Hepatocyte (in vitro differentiated cells): ENCODE data around the gene MDH1. TPM values are rescaled to one million over a fixed set of nuclear protein-coding genes. Genes with fewer than 3 reads are reported as not detected.
"Not testable (repeated sequence)": the region's sequence is repeated elsewhere in the genome, so short reads cannot be mapped to it uniquely, and the experiment has no call there.

Source experiments
- DNase-seq: peaks from one replicate; pipeline ENCODE4 v3.0.0-alpha.2; 2016; ENCODE audit warnings: low spot score
- H2AFZ ChIP-seq: fragments of 200-600 bp; sonication (generic); 2 replicates; pipeline ENCODE4 v1.6.0; 2016; ENCODE audit warnings: antibody characterized with exemption, mild to moderate bottlenecking
- H3K27ac ChIP-seq: fragments of 200-600 bp; sonication (generic); 2 replicates; pipeline ENCODE4 v1.5.1; 2016; ENCODE audit warnings: mild to moderate bottlenecking
- H3K27me3 ChIP-seq: fragments of 200-600 bp; sonication (generic); 2 replicates; pipeline ENCODE4 v1.6.1; 2016
- H3K36me3 ChIP-seq: fragments of 200-600 bp; sonication (generic); replicated peaks from 2 replicates; pipeline ENCODE4 v1.5.1; 2016; ENCODE audit warnings: low read depth; ENCODE audit not compliant: insufficient read depth
- H3K4me1 ChIP-seq: fragments of 200-600 bp; sonication (generic); 2 replicates; pipeline ENCODE4 v1.5.1; 2016; ENCODE audit warnings: mild to moderate bottlenecking, moderate library complexity; ENCODE audit not compliant: insufficient read depth
- H3K4me2 ChIP-seq: fragments of 200-600 bp; sonication (generic); 2 replicates; pipeline ENCODE4 v1.6.0; 2016
- H3K4me3 ChIP-seq: fragments of 200-600 bp; sonication (generic); 2 replicates; pipeline ENCODE4 v1.5.1; 2016; ENCODE audit warnings: mild to moderate bottlenecking
- H3K79me2 ChIP-seq: fragments of 200-600 bp; sonication (generic); 2 replicates; pipeline ENCODE4 v1.6.0; 2017; ENCODE audit warnings: mild to moderate bottlenecking
- H3K9me2 ChIP-seq: fragments of 200-600 bp; sonication (generic); replicated peaks from 2 replicates; pipeline ENCODE4 v1.6.0; 2017; ENCODE audit warnings: mild to moderate bottlenecking; ENCODE audit not compliant: insufficient read depth
- H3K9me3 ChIP-seq: fragments of 200-600 bp; sonication (generic); 2 replicates; pipeline ENCODE4 v1.5.1; 2016; ENCODE audit warnings: low read depth, mild to moderate bottlenecking
- H4K20me1 ChIP-seq: fragments of 200-600 bp; sonication (generic); 2 replicates; pipeline ENCODE4 v1.6.0; 2016; ENCODE audit warnings: mild to moderate bottlenecking; ENCODE audit not compliant: insufficient read depth, poor library complexity, severe bottlenecking
- EZH2 ChIP-seq: fragments of 200-600 bp; sonication (generic); IDR thresholded peaks from 2 replicates; pipeline ENCODE4 v1.6.1; 2016; ENCODE audit warnings: antibody characterized with exemption, mild to moderate bottlenecking, borderline replicate concordance
- EZH2phosphoT487 ChIP-seq: fragments of 200-600 bp; sonication (generic); IDR thresholded peaks from one replicate; pipeline ENCODE4 v1.6.1; 2018; ENCODE audit warnings: antibody characterized with exemption, mild to moderate bottlenecking, low read depth, moderate library complexity; ENCODE audit not compliant: unreplicated experiment, severe bottlenecking
- WGBS: methylation state at CpG from one replicate; pipeline ENCODE4 v1.1.6; 2016; ENCODE audit warnings: low lambda C conversion rate; ENCODE audit errors: missing lambda C conversion rate; 5-methylcytosine and 5-hydroxymethylcytosine counted together
- polyA plus RNA-seq: library from polyadenylated mRNA; unstranded; fragments of >200 nt; fragmentation: Nextera tagmentation; extraction: Ambion mirVana; gene quantifications from 2 replicates; pipeline ENCODE4 v1.2.1, GENCODE V29; 2016
- total RNA-seq: library from RNA; depleted of rRNA; stranded (reverse); fragments of >200 nt; gene quantifications from 2 replicates; pipeline ENCODE4 v1.2.3, GENCODE V29; 2014
- TF ChIP-seq, protein P1 (sequence below): fragments of 200-600 bp; sonication (generic); IDR thresholded peaks from 2 replicates; pipeline ENCODE4 v1.5.1; 2016; ENCODE audit warnings: antibody characterized with exemption, mild to moderate bottlenecking; ENCODE audit not compliant: poor library complexity

The MDH1 gene
- total and polyA plus RNA-seq, 2 experiments from 2014 or later = 297 to 298 TPM

- no peaks in the 10 kb centered on the region for H3K9me2 ChIP-seq
- H3K27ac ChIP-seq = no peak overlapping the region
- peaks cover 6% of the 10 kb centered on the region for H3K4me1 ChIP-seq
- H4K20me1 ChIP-seq = no peaks in the 10 kb centered on the region
- H3K27me3 ChIP-seq = no peaks in the 10 kb centered on the region
- H3K4me2 ChIP-seq = no peak overlapping the region
- H3K4me3 ChIP-seq = no peak overlapping the region
- 87% methylated on average over 2 of the region's 2 CpGs for WGBS
- no peak overlapping the region for H2AFZ ChIP-seq
- no peaks in the 10 kb centered on the region for H3K9me3 ChIP-seq
- no peaks in the 10 kb centered on the region for H3K79me2 ChIP-seq
- DNase-seq = no peak
- H3K36me3 ChIP-seq = no peaks in the 10 kb centered on the region
- TF ChIP-seq, protein P1, sequence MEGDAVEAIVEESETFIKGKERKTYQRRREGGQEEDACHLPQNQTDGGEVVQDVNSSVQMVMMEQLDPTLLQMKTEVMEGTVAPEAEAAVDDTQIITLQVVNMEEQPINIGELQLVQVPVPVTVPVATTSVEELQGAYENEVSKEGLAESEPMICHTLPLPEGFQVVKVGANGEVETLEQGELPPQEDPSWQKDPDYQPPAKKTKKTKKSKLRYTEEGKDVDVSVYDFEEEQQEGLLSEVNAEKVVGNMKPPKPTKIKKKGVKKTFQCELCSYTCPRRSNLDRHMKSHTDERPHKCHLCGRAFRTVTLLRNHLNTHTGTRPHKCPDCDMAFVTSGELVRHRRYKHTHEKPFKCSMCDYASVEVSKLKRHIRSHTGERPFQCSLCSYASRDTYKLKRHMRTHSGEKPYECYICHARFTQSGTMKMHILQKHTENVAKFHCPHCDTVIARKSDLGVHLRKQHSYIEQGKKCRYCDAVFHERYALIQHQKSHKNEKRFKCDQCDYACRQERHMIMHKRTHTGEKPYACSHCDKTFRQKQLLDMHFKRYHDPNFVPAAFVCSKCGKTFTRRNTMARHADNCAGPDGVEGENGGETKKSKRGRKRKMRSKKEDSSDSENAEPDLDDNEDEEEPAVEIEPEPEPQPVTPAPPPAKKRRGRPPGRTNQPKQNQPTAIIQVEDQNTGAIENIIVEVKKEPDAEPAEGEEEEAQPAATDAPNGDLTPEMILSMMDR = no peak
- TF ChIP-seq EZH2phosphoT487 (no peak), EZH2 (no peak)
Observed at GRCh38 chr2:63619328-63619727, 30.6 kb downstream of the MDH1 start.

DNA sequence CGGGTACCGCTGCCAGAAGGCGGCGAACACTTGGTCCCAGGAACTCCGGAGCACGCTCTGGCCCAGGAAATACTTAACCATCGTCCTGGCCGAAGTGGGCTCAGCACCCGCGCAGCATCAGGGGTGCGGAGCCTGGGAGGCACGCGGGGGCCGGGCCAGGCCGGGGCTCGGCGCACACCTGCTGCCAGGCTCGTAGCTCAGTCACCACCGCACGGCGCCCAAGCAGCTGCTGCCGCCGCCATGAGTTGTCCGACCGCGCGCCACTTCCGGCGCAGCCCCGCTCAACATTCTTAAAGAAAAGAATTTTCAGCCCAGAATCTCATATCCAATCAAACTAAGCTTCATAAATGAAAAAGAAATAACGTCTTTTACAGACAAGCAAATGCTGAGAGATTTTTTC is 34.0 kb downstream of the MDH1 start:
- WGBS = 98% methylated on average over 31 of the region's 31 CpGs
- H3K27me3 ChIP-seq = no peaks in the 10 kb centered on the region

GRCh38 chr2:63623763-63624162 is 35.0 kb downstream of the MDH1 start:
- H3K27me3 ChIP-seq, H3K4me2 ChIP-seq, H3K9me2 ChIP-seq, H3K27ac ChIP-seq, H3K4me1 ChIP-seq, H3K9me3 ChIP-seq, H2AFZ ChIP-seq, H3K4me3 ChIP-seq, H3K79me2 ChIP-seq, H3K36me3 ChIP-seq, DNase-seq, H4K20me1 ChIP-seq: not testable (repeated sequence)
- 87% methylated on average over 2 of the region's 2 CpGs for WGBS

More for the DNA sequence above, 34.0 kb downstream of the MDH1 start:
- H3K9me3 ChIP-seq = no peaks in the 10 kb centered on the region
- H3K4me3 ChIP-seq = no peak overlapping the region
- no peak for TF ChIP-seq EZH2
- no peaks in the 10 kb centered on the region for H3K4me1 ChIP-seq
- no peaks in the 10 kb centered on the region for H3K36me3 ChIP-seq
- H3K4me2 ChIP-seq = no peak overlapping the region
- H4K20me1 ChIP-seq = no peaks in the 10 kb centered on the region
- no peaks in the 10 kb centered on the region for H3K9me2 ChIP-seq
- no peaks in the 10 kb centered on the region for H3K79me2 ChIP-seq
- no peak overlapping the region for H3K27ac ChIP-seq
- DNase-seq = no peak
- H2AFZ ChIP-seq = no peak overlapping the region

DNA sequence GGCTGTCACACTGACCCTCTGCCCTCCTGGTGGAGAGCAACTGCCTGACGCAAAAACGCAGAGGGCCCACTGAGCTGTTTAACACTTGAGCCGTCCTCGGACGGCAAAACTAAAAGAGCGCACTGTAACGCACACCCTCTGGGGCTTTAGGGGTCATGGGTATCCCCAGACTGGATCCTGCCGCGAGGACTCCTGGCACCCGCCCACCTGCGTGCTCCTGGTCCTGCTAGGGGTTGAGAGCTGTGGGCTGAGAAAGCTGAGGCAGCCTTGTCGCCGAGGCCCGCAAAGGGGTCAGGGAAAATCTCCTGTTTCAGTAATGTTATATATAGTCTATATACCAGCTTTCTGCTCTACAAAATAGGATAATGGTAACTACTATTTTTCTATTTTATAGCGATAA is 39.1 kb downstream of the MDH1 start:
- WGBS = 95% methylated on average over 15 of the region's 15 CpGs
- no peaks in the 10 kb centered on the region for H3K4me1 ChIP-seq
- no peak overlapping the region for H3K4me3 ChIP-seq
- no peak for DNase-seq
- no peaks in the 10 kb centered on the region for H3K9me2 ChIP-seq
- H3K9me3 ChIP-seq = no peaks in the 10 kb centered on the region
- H3K36me3 ChIP-seq = no peaks in the 10 kb centered on the region
- H3K27me3 ChIP-seq = no peaks in the 10 kb centered on the region
- H3K27ac ChIP-seq = no peak overlapping the region
- H2AFZ ChIP-seq = no peak overlapping the region
- no peaks in the 10 kb centered on the region for H3K79me2 ChIP-seq
- no peaks in the 10 kb centered on the region for H4K20me1 ChIP-seq
- no peak for TF ChIP-seq EZH2
- no peak for TF ChIP-seq EZH2phosphoT487
- no peak overlapping the region for H3K4me2 ChIP-seq

GRCh38 chr2:63628403-63628942 is 39.7 kb downstream of the MDH1 start:
- DNase-seq = no peak
- H2AFZ ChIP-seq = no peak overlapping the region
- H3K27me3 ChIP-seq = no peaks in the 10 kb centered on the region
- TF ChIP-seq EZH2phosphoT487 (no peak), EZH2 (no peak)
- TF ChIP-seq, protein P1 = no peak
- no peak overlapping the region for H3K4me3 ChIP-seq
- H4K20me1 ChIP-seq = no peaks in the 10 kb centered on the region
- no peak overlapping the region for H3K4me2 ChIP-seq
- no peaks in the 10 kb centered on the region for H3K9me3 ChIP-seq
- no peaks in the 10 kb centered on the region for H3K79me2 ChIP-seq
- 91% methylated on average over 1 of the region's 1 CpG for WGBS
- H3K27ac ChIP-seq = no peak overlapping the region
- no peaks in the 10 kb centered on the region for H3K4me1 ChIP-seq
- no peaks in the 10 kb centered on the region for H3K36me3 ChIP-seq
- H3K9me2 ChIP-seq = no peaks in the 10 kb centered on the region
